ENCODE data around the gene GATA1.
"Not testable (repeated sequence)": the region's sequence is repeated elsewhere in the genome, so short reads cannot be mapped to it uniquely, and the experiment has no call there.

Gene GATA1

DNA sequence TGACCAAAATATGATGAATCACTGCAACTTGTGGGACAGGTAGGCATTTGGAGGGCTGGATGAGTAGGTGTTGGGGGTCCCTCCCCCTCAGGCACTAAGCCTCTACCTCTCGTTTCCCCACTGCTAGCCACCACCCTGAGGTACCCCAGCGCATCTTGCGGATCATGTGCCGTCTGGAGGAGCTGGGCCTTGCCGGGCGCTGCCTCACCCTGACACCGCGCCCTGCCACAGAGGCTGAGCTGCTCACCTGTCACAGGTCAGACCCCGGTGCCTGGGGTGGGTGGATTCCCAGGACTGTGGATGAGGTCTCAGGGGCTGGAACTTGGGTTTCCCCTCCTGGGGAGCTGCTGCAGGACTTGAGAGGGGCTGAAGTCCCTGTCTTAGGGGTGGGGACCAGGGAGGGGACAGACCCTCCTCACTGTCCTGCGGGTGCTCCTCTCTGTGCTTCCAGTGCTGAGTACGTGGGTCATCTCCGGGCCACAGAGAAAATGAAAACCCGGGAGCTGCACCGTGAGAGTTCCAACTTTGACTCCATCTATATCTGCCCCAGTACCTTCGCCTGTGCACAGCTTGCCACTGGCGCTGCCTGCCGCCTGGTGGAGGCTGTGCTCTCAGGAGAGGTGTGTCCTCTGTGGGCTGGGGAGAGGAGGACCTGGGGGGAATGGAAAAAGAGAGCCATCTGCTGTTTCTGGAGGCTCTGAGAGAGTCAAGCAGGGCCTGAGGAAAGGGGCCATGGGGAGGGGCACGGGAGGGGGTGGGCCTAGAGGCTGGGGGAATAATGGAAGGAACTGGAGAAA lies 29.8 kb downstream of the GATA1 start:
- DNase-seq: no peak

DNA sequence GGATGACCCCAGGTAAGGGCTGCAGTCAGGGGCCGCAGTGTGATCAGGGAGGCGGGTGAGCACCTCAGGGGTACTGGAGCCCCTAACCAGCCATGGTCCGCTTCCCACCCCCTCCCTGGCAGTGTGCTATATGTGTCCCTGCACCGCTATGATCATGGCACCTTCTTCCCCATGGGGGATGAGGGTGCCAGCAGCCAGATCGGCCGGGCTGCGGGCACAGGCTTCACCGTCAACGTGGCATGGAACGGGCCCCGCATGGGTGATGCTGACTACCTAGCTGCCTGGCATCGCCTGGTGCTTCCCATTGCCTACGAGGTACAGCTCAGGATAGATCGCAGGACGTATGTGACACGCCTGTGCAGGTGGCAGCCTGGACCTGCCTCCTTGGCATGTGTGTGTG lies 31.7 kb downstream of the GATA1 start:
- DNase-seq: no peak

DNA sequence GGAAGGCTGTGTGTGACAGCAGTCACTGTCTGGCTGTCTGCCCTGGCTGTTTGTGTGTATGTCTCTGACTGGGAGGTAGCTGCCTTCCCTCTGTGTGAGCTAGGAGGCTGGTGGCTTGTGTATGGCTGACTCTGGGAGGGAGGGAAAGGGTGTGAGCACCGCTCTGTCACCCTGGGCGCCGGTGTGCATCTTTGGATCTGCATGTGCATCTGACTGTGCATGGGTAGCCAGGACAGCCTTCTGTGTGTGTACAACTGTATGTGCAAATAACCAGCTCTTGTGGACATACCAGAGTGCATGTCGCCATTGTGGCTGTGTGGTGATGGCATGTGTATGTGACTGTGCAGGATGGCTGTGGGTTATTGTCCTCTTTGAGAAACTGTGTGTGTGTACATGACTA lies 32.5 kb downstream of the GATA1 start:
- DNase-seq: no peak

DNA sequence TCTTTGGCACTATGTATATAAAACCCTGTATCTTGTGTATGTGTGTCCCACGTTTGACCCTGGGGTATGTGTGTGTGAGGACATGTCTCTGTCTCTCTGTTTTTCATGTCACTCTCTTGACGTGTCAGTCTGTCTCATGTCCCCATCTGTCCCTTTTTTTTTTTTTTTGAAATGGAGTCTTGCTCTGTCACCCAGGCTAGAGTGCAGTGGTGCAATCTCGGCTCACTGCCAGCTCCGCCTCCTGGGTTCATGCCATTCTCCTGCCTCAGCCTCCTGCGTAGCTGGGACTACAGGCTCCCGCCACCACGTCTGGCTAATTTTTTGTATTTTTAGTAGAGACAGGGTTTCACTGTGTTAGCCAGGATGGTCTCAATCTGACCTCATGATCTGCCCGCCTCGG lies 33.0 kb downstream of the GATA1 start:
- not testable (repeated sequence) for DNase-seq

DNA sequence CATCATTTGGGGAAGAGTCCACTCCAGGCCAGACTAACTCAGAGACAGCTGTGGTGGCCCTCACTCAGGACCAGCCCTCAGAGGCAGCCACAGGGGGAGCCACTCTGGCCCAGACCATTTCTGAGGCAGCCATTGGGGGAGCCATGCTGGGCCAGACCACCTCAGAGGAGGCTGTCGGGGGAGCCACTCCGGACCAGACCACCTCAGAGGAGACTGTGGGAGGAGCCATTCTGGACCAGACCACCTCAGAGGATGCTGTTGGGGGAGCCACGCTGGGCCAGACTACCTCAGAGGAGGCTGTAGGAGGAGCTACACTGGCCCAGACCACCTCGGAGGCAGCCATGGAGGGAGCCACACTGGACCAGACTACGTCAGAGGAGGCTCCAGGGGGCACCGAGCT lies 36.7 kb downstream of the GATA1 start:
- DNase-seq: no peak

DNA sequence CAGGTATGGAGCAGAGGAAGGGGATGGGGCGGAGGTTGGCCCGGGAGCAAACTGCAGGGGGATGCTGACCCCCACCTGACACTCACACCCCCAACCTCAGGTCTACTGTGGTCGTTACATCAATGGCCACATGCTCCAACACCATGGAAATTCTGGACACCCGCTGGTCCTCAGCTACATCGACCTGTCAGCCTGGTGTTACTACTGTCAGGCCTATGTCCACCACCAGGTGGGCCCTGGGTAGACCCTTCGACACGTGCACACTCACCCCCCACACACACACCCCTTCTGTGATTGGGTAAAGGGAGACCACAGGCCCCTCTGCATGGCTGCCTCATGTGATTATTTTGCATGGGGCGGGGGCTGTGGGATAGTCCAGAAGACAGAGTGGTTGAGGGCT lies 37.7 kb downstream of the GATA1 start:
- DNase-seq: no peak

DNA sequence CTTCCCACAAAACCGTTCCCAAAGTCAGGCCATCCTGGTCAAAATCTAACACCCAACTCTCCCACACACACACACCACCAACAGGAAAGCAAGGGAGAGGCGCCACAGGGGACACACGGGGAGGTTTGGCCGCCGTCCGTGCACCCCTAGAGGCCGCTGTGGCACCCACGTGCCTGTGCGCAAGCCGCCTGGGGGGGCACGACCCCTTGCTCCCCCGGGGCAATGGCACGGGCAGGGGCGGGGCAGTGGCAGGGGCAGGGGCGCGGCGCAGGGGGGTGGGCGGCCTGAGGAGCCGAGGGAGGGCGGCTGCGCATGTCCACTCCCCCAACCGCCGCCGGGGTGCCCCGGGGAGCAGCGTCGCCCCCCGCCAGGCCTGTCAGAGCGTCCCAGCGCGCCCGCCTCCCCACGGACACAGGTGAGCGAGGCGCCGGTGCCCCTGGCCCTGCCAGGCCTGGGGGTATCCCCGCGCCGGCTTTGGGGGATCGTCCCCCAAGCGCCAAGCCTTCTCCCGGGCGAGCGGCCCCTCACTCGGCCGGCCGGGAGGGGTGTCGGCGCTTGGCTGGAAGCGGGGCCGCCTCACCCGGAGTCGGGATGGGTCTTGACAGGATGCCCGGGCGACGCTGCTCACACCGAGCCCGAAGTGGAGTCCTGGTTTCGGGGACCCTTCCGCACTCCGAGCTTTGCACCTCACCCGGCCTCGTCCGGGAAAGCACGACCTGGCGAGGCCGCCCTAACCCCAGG lies 39.9 kb downstream of the GATA1 start, which contains the start of gene ERAS:
Gene ERAS (plus strand): TSS at position 379 of the 741 bp plus-strand sequence. CDS start 2,611 bp downstream, outside the sequence.
- no peak for DNase-seq

DNA sequence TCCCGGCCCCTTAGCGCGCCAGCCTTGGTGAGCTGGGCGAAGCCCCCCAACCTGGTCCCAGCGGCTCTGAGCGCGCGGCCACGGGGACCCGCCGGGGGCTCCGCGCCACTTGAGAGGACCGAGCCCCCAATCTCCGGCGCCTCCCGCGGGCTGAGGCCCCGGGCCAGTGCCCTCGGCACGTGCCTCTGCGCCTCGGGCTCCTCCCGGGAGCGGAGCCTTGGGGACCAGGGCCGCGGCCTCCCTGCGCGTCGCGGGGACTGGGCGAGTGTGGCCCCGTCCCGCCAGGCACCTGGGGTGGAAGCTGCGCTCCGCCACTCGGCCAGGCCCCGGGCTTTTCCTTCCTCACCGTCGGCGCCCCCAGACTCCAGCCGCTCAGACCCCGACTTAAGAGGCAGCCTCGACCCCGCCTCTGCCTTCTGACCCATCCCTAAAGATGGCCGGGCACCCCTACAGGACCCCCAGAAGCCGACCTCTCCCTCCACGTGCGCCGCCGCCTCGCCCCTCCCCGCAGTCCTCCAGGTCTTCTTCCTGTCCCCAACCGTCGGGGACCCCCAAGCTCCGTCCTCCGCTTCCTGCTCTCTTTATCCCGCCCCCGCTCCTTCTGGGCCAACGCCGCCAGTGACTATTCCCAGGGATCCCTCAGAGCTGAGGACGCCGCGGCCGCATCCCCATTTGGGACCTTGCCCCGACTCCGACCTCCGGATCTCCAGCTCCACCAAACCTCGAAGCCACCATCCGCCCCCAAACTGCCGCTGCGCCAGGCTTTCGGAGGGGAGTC lies 40.7 kb downstream of the GATA1 start:
- DNase-seq: no peak

DNA sequence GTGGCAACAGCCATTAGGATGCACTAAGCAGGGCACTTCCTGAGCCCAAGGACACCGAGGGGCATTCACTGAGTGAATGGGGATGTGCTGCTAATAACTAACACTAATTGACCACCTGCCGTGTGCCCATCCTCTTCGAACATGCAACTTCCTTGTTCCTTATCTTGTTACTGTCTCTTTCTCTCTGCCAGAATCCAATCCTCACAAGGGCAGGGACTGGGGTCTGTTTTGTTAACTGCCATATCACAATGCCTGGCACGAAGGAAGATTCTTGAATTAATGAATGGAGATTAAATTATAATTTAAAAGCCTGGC lies 41.2 kb downstream of the GATA1 start:
- no peak for DNase-seq

DNA sequence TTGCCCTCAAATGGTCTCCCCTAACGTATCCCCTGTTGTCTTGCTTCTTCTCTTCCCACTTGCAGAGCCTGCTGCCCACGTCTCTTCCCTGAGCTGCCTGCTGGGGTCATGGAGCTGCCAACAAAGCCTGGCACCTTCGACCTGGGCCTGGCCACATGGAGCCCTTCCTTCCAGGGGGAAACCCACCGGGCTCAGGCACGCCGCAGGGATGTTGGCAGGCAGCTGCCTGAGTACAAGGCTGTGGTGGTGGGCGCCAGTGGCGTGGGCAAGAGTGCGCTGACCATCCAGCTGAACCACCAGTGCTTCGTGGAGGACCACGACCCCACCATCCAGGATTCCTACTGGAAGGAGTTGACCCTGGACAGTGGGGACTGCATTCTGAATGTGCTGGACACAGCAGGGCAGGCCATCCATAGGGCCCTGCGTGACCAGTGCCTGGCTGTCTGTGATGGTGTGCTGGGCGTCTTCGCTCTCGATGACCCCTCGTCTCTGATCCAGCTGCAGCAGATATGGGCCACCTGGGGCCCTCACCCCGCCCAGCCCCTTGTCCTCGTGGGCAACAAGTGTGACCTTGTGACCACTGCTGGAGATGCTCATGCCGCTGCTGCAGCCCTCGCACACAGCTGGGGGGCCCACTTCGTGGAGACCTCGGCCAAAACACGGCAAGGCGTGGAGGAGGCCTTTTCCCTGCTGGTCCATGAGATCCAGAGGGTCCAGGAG lies 42.8 kb downstream of the GATA1 start:
- DNase-seq: no peak

DNA sequence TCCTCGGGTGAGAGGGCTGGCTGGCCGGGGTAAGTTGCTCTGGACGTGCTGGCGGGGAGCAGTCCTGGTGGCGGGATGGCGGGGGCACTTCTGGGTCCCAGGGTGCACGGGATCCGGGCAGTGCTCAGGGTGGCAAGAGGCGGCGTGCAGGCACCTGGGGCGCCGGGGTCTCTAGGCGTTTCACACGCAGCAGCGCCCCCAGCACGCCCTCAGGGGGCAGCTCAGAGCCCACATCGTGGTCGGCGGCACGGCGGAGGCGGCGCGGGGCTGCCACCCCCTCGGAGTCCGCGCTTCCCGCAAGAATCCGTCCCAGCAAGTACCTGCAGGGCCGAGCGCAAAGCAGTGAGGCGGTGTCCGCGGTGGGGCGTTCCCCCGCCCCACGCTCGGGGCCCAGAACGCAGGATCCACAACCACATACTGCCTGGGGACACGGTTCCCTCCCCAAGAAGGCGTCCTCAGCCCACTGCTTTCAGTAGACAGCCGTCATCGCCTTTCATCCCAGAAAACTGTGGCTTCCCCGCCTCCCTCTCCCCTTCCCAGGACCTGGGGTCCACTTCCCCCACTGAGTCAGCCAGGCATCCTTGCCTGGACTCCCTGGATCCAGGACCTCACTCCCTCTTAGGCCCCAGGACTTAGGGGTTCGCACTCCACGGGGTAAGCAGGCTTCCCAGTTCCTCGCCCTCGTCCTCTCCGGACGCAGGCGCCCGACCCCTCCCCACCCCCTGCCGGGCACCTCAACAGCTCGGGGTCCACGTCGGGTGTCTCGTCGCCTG lies 44.9 kb downstream of the GATA1 start:
- DNase-seq: no peak

DNA sequence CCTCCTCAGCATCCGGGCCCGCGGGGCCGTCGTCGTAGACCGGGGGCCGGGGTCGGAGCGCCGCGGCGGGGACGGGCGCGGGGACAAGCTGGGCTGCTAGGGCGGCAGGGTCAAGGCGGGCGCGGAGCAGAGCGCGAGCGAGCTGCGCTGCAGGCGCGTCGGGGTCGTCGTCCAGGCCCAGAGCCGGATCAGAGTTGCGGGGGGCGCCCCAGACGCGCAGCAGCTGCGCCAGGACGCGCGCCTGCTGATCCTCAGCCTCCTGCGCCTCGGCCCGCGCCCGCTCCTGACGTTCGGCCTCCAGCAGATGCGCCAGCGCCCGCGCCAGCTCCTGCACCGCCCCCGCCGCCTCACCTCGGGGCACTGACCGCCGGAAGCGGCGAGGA lies 45.5 kb downstream of the GATA1 start:
- DNase-seq: no peak

DNA sequence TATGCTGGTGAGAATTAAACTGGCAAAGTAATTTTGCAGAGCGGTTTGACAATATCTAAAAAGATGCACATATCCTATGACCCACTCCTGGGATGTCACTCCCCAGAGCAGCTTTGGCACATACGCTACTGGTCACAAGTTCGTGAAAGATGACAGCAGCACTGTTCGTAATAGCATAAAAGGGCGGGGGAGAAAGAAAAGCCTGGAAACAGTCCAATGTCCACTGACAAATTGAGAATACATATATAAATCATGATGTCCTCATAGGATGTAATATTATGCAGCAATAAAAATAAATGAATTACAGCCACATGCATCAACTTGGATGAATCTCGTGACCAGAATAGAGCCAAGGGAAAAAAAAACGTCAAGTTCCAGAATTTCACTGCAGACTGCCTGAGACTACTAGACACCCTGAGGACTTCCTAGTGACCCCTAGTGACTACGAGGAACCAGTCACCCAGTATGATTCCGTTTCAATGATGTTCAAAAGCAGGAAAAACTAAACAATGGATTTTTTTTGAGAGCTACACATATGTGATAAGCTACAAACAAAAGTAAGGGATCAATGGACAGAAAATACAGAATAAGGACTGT lies 47.2 kb downstream of the GATA1 start:
- no peak for DNase-seq

DNA sequence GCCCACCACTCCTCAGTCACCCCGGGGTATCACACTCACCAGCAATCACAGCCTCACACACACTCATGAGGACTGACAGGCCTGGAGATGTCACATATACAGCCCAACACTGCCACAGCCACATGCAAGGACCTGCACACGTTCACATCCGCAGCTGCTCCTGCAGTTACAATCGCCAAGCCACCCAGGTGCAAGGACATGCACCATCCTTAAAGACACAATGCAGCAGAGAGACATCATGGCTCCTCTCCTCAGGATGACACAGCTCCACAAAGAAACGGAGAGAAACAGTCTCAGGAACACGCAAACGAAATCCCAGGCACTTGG lies 48.0 kb downstream of the GATA1 start:
- no peak for DNase-seq

DNA sequence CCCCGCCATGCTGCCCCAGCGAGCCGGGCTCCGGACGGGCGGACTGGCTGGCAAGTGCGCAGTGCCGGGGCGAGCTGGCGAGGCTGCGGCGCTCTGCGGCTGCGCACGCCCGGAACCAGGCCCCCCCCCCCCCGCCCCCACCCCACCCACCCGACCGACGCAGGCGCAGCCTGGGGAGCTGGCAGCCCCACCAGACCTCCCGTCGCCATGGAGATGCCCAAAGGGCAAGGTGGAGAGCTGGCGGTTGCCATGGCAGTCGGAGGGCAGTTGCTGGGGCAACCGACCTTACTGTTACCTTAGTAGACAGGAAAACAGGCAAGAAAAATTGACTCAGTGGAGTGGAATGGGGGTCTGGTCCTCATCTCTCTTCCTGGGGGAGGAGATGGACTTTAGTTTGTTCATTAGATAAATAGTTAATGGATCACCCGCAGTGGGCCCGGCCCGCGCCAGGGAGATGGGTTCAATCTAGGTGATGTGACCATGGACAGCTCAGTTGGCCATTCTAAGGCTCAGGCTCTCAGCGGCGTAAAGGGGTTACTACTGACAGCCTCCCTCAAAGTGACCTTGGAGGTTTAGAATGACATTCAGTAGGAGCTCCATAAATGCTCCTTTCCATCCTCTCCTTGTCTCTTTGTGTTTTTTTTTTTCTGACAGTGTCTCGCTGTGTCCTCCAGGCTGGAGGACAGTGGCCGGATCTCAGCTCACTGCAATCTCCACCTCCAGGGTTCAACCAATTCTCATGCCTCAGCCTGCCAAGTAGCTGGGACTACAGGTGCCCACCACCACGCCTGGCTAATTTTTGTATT lies 49.3 kb downstream of the GATA1 start, which contains the start of gene PCSK1N:
Gene PCSK1N (minus strand): TSS at position 87 of the 806 bp plus-strand sequence. CDS start 78 bp downstream, at position 9.
- peak; percentile 23 for DNase-seq

DNA sequence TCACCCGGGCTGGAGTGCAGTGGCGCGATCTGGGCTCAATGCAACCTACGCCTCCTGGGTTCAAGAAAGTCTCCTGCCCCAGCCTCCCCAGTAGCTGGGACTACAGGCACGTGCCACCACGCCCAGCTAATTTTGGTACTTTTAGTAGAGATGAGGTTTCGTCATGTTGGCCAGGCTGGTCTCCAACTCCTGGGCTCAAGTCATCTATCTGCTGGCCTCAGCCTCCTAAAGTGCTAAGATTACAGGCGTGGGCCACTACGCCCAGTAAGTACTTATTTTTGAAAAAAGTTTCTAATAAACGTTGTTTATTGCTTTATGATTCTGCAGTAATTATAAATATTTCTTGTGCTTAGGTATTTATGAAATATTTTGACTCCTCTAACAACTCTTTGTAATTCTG lies 53.3 kb downstream of the GATA1 start:
- DNase-seq: no peak

Data from effector CD4-positive, alpha-beta T cell (primary cell).